ENCODE measurements around the gene MRPL21.

Gene MRPL21

GRCh38 chr11:68935516-68936357 is 32.1 kb upstream of the MRPL21 start:
- in situ Hi-C loops (cut with MboI; ENCODE audit: low sequenced_read_pairs, unreplicated experiment) = no loop called here
- DNase-seq (ENCODE audit: low spot score) = peak; percentile 27
- TF ChIP-seq, protein P1, sequence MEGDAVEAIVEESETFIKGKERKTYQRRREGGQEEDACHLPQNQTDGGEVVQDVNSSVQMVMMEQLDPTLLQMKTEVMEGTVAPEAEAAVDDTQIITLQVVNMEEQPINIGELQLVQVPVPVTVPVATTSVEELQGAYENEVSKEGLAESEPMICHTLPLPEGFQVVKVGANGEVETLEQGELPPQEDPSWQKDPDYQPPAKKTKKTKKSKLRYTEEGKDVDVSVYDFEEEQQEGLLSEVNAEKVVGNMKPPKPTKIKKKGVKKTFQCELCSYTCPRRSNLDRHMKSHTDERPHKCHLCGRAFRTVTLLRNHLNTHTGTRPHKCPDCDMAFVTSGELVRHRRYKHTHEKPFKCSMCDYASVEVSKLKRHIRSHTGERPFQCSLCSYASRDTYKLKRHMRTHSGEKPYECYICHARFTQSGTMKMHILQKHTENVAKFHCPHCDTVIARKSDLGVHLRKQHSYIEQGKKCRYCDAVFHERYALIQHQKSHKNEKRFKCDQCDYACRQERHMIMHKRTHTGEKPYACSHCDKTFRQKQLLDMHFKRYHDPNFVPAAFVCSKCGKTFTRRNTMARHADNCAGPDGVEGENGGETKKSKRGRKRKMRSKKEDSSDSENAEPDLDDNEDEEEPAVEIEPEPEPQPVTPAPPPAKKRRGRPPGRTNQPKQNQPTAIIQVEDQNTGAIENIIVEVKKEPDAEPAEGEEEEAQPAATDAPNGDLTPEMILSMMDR (IDR thresholded peaks at IDR 0.05; ENCODE audit: borderline replicate concordance, control extremely low read depth, extremely low read depth, insufficient read depth, missing control alignments) = no peak

DNA sequence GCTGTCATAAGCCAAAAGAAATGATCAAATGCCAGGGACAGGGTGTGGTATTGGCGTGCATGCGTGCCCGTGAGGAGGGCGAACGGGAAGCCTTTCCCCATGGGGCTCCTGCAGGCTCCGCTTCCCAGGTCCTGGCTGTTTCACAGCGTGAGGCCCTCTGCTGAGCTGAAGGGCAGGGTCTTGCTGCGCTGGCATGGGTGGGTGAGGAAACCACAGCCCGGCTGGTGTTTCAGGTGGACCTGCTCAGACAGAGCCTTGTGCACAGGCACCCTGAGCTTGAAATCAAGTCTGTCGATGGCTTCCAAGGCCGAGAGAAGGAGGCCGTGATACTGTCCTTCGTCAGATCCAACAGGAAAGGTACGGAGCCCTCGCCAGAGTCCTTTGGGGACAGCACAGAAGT is 31.4 kb upstream of the MRPL21 start:
- peak; percentile 25 for DNase-seq (ENCODE audit: low spot score)
- TF ChIP-seq, protein P1 (IDR thresholded peaks at IDR 0.05; ENCODE audit: borderline replicate concordance, control extremely low read depth, extremely low read depth, insufficient read depth, missing control alignments) = no peak
- in situ Hi-C loops (cut with MboI; ENCODE audit: low sequenced_read_pairs, unreplicated experiment) = no loop called here

DNA sequence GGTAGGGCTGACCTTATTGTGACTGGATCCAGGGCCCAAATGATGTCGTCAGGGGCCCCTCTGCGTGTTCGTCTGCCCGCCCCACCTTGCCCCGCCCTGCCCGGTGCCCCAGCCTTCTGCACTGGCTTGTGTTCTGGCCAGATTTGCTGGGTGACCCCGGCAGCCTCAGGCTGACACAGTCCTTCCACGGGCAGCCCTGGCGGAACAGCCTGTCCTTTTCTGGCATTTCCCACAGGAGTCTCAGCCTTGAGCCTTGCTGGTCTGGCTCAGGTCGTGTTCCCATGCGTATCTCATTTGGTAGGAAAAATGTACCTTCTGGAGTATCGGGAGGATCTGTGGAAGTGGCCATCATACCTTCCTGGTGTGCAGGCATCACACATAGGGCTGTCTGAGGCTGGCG is 31.0 kb upstream of the MRPL21 start:
- TF ChIP-seq, protein P1 (IDR thresholded peaks at IDR 0.05; ENCODE audit: borderline replicate concordance, control extremely low read depth, extremely low read depth, insufficient read depth, missing control alignments) = no peak
- in situ Hi-C loops (cut with MboI; ENCODE audit: low sequenced_read_pairs, unreplicated experiment) = no loop called here
- DNase-seq (ENCODE audit: low spot score) = no peak

- TF ChIP-seq, protein P1 (IDR thresholded peaks at IDR 0.05; ENCODE audit: borderline replicate concordance, control extremely low read depth, extremely low read depth, insufficient read depth, missing control alignments) = no peak
- in situ Hi-C loops (cut with MboI; ENCODE audit: low sequenced_read_pairs, unreplicated experiment) = no loop called here
- DNase-seq (ENCODE audit: low spot score) = peak; percentile 29
Observed at GRCh38 chr11:68934321-68934645, 30.7 kb upstream of the MRPL21 start.

- DNase-seq (ENCODE audit: low spot score) = peak; percentile 32
- TF ChIP-seq, protein P1 (IDR thresholded peaks at IDR 0.05; ENCODE audit: borderline replicate concordance, control extremely low read depth, extremely low read depth, insufficient read depth, missing control alignments) = no peak
- in situ Hi-C loops (cut with MboI; ENCODE audit: low sequenced_read_pairs, unreplicated experiment) = no loop called here
Observed at GRCh38 chr11:68933605-68934320, 30.1 kb upstream of the MRPL21 start.

DNA sequence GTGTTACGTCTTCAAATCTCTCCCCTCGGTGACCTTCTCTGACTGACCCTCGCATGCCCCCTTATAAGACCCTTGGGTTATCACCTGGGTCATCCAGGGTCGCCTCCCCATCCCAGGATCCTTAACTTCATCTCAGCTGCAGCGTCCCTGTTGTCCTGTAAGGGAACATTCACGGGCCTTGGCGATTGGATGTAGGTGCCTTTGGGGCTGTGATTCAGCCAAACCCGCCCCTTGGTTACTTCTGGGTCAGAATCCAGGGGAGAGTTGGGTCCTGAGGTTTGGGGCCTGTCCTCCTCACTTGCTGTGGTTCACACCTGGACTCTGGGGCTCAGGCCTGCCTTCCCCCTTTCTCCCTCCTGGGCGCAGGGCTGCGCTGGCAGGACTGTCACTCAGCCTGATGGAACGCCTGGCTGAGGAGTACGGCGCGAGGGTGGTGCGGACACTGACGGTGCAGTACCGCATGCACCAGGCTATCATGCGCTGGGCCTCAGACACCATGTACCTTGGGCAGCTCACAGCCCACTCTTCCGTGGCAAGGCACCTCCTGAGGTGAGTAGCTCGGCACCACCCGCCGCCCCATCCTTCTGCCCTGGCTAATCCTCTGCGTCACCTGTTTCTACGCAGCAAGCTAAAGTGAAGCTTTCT is 29.4 kb upstream of the MRPL21 start:
- DNase-seq (ENCODE audit: low spot score) = peak; percentile 29
- TF ChIP-seq, protein P1 (IDR thresholded peaks at IDR 0.05; ENCODE audit: borderline replicate concordance, control extremely low read depth, extremely low read depth, insufficient read depth, missing control alignments) = no peak
- in situ Hi-C loops (cut with MboI; ENCODE audit: low sequenced_read_pairs, unreplicated experiment) = no loop called here
